HepG2 (cell line): ENCODE data around the gene ARHGDIA. TPM values are rescaled to one million over a fixed set of nuclear protein-coding genes. Genes with fewer than 3 reads are reported as not detected.
A peak's percentile ranks its signal among the peaks of the same experiment; 100 is the strongest.

Experiments
- ARID3A ChIP-seq: IDR thresholded peaks from 2 replicates; pipeline ENCODE4 v1.6.1; 2012; ENCODE audit warnings: low read depth, low read length, improper control_type of control experiment
- ATF2 ChIP-seq: sonication (generic); formaldehyde crosslinking; IDR thresholded peaks from 2 replicates; pipeline ENCODE4 v1.4.0; 2020; ENCODE audit warnings: missing genetic modification reagents
- ATM ChIP-seq: fragments of 450-650 bp; IDR thresholded peaks from 2 replicates; pipeline ENCODE4 v1.7.1; 2017; ENCODE audit warnings: mild to moderate bottlenecking, borderline replicate concordance
- ELK4 ChIP-seq: sonication (generic); formaldehyde crosslinking; IDR thresholded peaks from 2 replicates; pipeline ENCODE4 v1.9.0; 2021; ENCODE audit warnings: missing genetic modification reagents, borderline replicate concordance
- ETV6 ChIP-seq: sonication (generic); formaldehyde crosslinking; conservative IDR thresholded peaks from 2 replicates; pipeline ENCODE4 v1.4.0; 2020; ENCODE audit warnings: missing genetic modification reagents
- FOXA1 ChIP-seq, 2 experiments: fragments of 450-650 bp in 1 of 2; sonication (generic) in 1 of 2; formaldehyde crosslinking in 1 of 2; IDR thresholded peaks; 2 replicates each; pipeline versions ENCODE4 v1.4.0 to v1.6.1; 2016 to 2020; ENCODE audit warnings: missing genetic modification reagents in 1 of 2
- FOXC1 ChIP-seq: sonication (generic); formaldehyde crosslinking; IDR thresholded peaks from 2 replicates; pipeline ENCODE4 v1.8.0; 2022; ENCODE audit warnings: mild to moderate bottlenecking, missing genetic modification reagents, borderline replicate concordance
- GATA4 ChIP-seq: sonication (generic); IDR thresholded peaks from 2 replicates; pipeline ENCODE4 v1.6.1; 2016; ENCODE audit warnings: antibody characterized with exemption, low read depth, borderline replicate concordance
- GLI4 ChIP-seq: sonication (generic); formaldehyde crosslinking; IDR thresholded peaks from 2 replicates; pipeline ENCODE4 v1.5.1; 2020; ENCODE audit warnings: missing genetic modification reagents, mild to moderate bottlenecking, moderate library complexity, borderline replicate concordance
- KLF15 ChIP-seq: sonication (generic); formaldehyde crosslinking; IDR thresholded peaks from 2 replicates; pipeline ENCODE4 v1.8.1; 2023; ENCODE audit warnings: borderline replicate concordance, mild to moderate bottlenecking, inconsistent platforms, missing genetic modification reagents, mixed read lengths
- SMC3 ChIP-seq: IDR thresholded peaks from 2 replicates; pipeline ENCODE4 v1.6.1; 2011; ENCODE audit warnings: low read length, improper control_type of control experiment
- SMYD3 ChIP-seq: sonication (generic); formaldehyde crosslinking; IDR thresholded peaks from 2 replicates; pipeline ENCODE4 v1.8.1; 2023; ENCODE audit warnings: mild to moderate bottlenecking, missing genetic modification reagents
- SRY ChIP-seq: sonication (generic); formaldehyde crosslinking; IDR thresholded peaks from 2 replicates; pipeline ENCODE4 v1.8.0; 2022; ENCODE audit warnings: mild to moderate bottlenecking, missing genetic modification reagents
- STAG1 ChIP-seq: sonication (generic); formaldehyde crosslinking; IDR thresholded peaks from 2 replicates; pipeline ENCODE4 v1.4.0; 2020; ENCODE audit warnings: missing genetic modification reagents
- THRA ChIP-seq: sonication (generic); formaldehyde crosslinking; IDR thresholded peaks from 2 replicates; pipeline ENCODE4 v1.4.0; 2020; ENCODE audit warnings: missing genetic modification reagents, borderline replicate concordance
- ZBTB8A ChIP-seq: sonication (generic); formaldehyde crosslinking; IDR thresholded peaks from 2 replicates; pipeline ENCODE4 v1.4.0; 2020; ENCODE audit warnings: mild to moderate bottlenecking, low read depth, missing genetic modification reagents, borderline replicate concordance
- ZNF20 ChIP-seq: sonication (generic); formaldehyde crosslinking; IDR thresholded peaks from 2 replicates; pipeline ENCODE4 v1.4.0; 2020; ENCODE audit warnings: mild to moderate bottlenecking, moderate library complexity, missing genetic modification reagents
- ZNF335 ChIP-seq: sonication (generic); formaldehyde crosslinking; IDR thresholded peaks from 2 replicates; pipeline ENCODE4 v1.4.0; 2020; ENCODE audit warnings: missing genetic modification reagents
- ZNF343 ChIP-seq: sonication (generic); formaldehyde crosslinking; IDR thresholded peaks from 2 replicates; pipeline ENCODE4 v1.4.0; 2020; ENCODE audit warnings: mild to moderate bottlenecking, missing genetic modification reagents
- ZNF550 ChIP-seq: sonication (generic); formaldehyde crosslinking; IDR thresholded peaks from 2 replicates; pipeline ENCODE4 v1.4.0; 2020; ENCODE audit warnings: mild to moderate bottlenecking, missing genetic modification reagents, borderline replicate concordance
- ZNF720 ChIP-seq: sonication (generic); formaldehyde crosslinking; IDR thresholded peaks from 2 replicates; pipeline ENCODE4 v1.4.0; 2020; ENCODE audit warnings: missing genetic modification reagents
- ZNF784 ChIP-seq: sonication (generic); formaldehyde crosslinking; IDR thresholded peaks from 2 replicates; pipeline ENCODE4 v1.5.1; 2020; ENCODE audit warnings: missing genetic modification reagents, mild to moderate bottlenecking, borderline replicate concordance
- polyA plus RNA-seq, 8 experiments: library from polyadenylated mRNA; depleted of rRNA in 3 of 8; stranded (reverse) in 7 of 8; unstranded in 1 of 8; fragments of >200 nt; fragmentation: Illumina TruSeq in 4 of 8; extraction: Trizol in 4 of 8; gene quantifications; 2 replicates each; pipeline versions ENCODE4 v1.2.1 to v1.2.3, GENCODE V29; 2011 to 2016; ENCODE audit warnings: low read depth in 4 of 8, missing spikeins in 1 of 8, mixed read lengths in 1 of 8; ENCODE audit not compliant: insufficient read depth in 1 of 8
- total RNA-seq, 5 experiments: library from RNA; depleted of rRNA; stranded (reverse); fragments of >200 nt; fragmentation: Illumina TruSeq; extraction: Trizol; gene quantifications; 2 replicates each; pipeline ENCODE4 v1.2.3, GENCODE V29; 2016; ENCODE audit warnings: low read depth in 1 of 5

ARHGDIA gene
- total and polyA plus RNA-seq, 2 of the 13 experiments (the other 11 are each of a cell fraction or from before 2014, with no cell fraction given): 40.0 to 64.0 TPM

GRCh38 chr17:81871387-81872230, 472 bp upstream of the ARHGDIA start (continued):
- TF ChIP-seq ATM (no peak), ZNF784 (CRISPR knock-in tag) (no peak; the same call in 1 of the 2 replicates), FOXA1 (IDR thresholded peaks at IDR 0.05) (no peak), FOXA1 (CRISPR knock-in tag; IDR thresholded peaks at IDR 0.05) (peak; percentile 47), ATF2 (CRISPR knock-in tag) (peak; percentile 69; the same call in 1 of the 2 replicates), ZNF20 (peak; percentile 38; the same call in 1 of the 2 replicates), ZNF550 (CRISPR knock-in tag) (peak; percentile 97), KLF15 (CRISPR knock-in tag) (peak; percentile 70; the same call in 1 of the 2 replicates), SMYD3 (CRISPR knock-in tag) (0 out of 2 replicates have a peak, but pooled peaks have one; percentile 63), SMC3 (no peak), ZNF720 (CRISPR knock-in tag) (no peak), THRA (CRISPR knock-in tag) (peak; percentile 69), ELK4 (CRISPR knock-in tag) (no peak; the same call in 1 of the 2 replicates), GATA4 (no peak), ARID3A (no peak), FOXC1 (CRISPR knock-in tag) (peak; percentile 89), GLI4 (peak; percentile 97; the same call in 1 of the 2 replicates), ETV6 (CRISPR knock-in tag) (peak; percentile 82), STAG1 (CRISPR knock-in tag) (no peak), ZNF343 (CRISPR knock-in tag) (peak; percentile 91), ZBTB8A (no peak), SRY (CRISPR knock-in tag) (peak; percentile 99), ZNF335 (CRISPR knock-in tag) (0 out of 2 replicates have a peak, but pooled peaks have one; percentile 16)
